GM19328 (cell line): ENCODE data around the gene ALDH8A1.
"Not testable (repeated sequence)": the region's sequence is repeated elsewhere in the genome, so short reads cannot be mapped to it uniquely, and the experiment has no call there.

Source experiments
- ATAC-seq: cut with Tn5 transposase; IDR thresholded peaks from one replicate; pipeline ENCODE4 v1.9.1; 2021; ENCODE audit warnings: mild to moderate bottlenecking, moderate library complexity; ENCODE audit not compliant: unreplicated experiment

Gene ALDH8A1

GRCh38 chr6:134911547-134911946, 38.4 kb downstream of the ALDH8A1 start:
- ATAC-seq, result no peak

GRCh38 chr6:134910593-134910935, 39.3 kb downstream of the ALDH8A1 start:
- no peak for ATAC-seq

- no peak for ATAC-seq
Measured at GRCh38 chr6:134909701-134910592, 40.0 kb downstream of the ALDH8A1 start.

GRCh38 chr6:134908906-134909516, 40.9 kb downstream of the ALDH8A1 start:
- ATAC-seq, result no peak

GRCh38 chr6:134904731-134905130, 45.2 kb downstream of the ALDH8A1 start:
- not testable (repeated sequence) for ATAC-seq

GRCh38 chr6:134903448-134903847, 46.5 kb downstream of the ALDH8A1 start:
- no peak for ATAC-seq

- ATAC-seq, result no peak
Measured at GRCh38 chr6:134902936-134903335, 47.0 kb downstream of the ALDH8A1 start.

GRCh38 chr6:134902074-134902861, 47.6 kb downstream of the ALDH8A1 start:
- no peak for ATAC-seq

GRCh38 chr6:134898575-134898974, 51.3 kb downstream of the ALDH8A1 start:
- no peak for ATAC-seq

GRCh38 chr6:134898166-134898565, 51.7 kb downstream of the ALDH8A1 start:
- ATAC-seq, result not testable (repeated sequence)

GRCh38 chr6:134896910-134897309, 53.0 kb downstream of the ALDH8A1 start:
- no peak for ATAC-seq

- ATAC-seq, result no peak
Measured at GRCh38 chr6:134894800-134895199, 55.1 kb downstream of the ALDH8A1 start.

- no peak for ATAC-seq
Measured at GRCh38 chr6:134892362-134892761, 57.5 kb downstream of the ALDH8A1 start.

- ATAC-seq, result no peak
Measured at GRCh38 chr6:134891633-134892032, 58.3 kb downstream of the ALDH8A1 start.

- ATAC-seq, result no peak
Measured at GRCh38 chr6:134888316-134888715, 61.6 kb downstream of the ALDH8A1 start.

- ATAC-seq, result no peak
Measured at GRCh38 chr6:134884752-134885151, 65.1 kb downstream of the ALDH8A1 start.

GRCh38 chr6:134883314-134883713, 66.6 kb downstream of the ALDH8A1 start:
- ATAC-seq, result no peak

- no peak for ATAC-seq
Measured at GRCh38 chr6:134882426-134883038, 67.4 kb downstream of the ALDH8A1 start.

- no peak for ATAC-seq
Measured at GRCh38 chr6:134880487-134881190, 69.3 kb downstream of the ALDH8A1 start.

- no peak for ATAC-seq
Measured at GRCh38 chr6:134878136-134878535, 71.8 kb downstream of the ALDH8A1 start.

- ATAC-seq, result no peak
Measured at GRCh38 chr6:134875367-134875766, 74.5 kb downstream of the ALDH8A1 start.
